Parathyroid adenoma (tissue), 2 donors: ENCODE measurements around the gene LBP.

ENCODE experiments used
- H2AFZ ChIP-seq: fragments of 300-600 bp; sonication (generic); one replicate; pipeline ENCODE4 v1.7.0; 2017; ENCODE audit warnings: antibody characterized with exemption, mild to moderate bottlenecking
- H3K27ac ChIP-seq: fragments of 300-600 bp; sonication (generic); one replicate; pipeline ENCODE4 v1.7.0; 2017
- H3K27me3 ChIP-seq: fragments of 300-600 bp; sonication (generic); one replicate; pipeline ENCODE4 v1.7.0; 2017; ENCODE audit warnings: low read length; ENCODE audit not compliant: control insufficient read depth, insufficient read depth
- H3K36me3 ChIP-seq: fragments of 300-600 bp; sonication (generic); one replicate; pipeline ENCODE4 v1.7.0; 2017; ENCODE audit warnings: low read length; ENCODE audit not compliant: control insufficient read depth, insufficient read depth
- H3K4me1 ChIP-seq: fragments of 300-600 bp; sonication (generic); one replicate; pipeline ENCODE4 v1.7.0; 2017; ENCODE audit warnings: control low read depth
- H3K4me2 ChIP-seq: fragments of 300-600 bp; sonication (generic); one replicate; pipeline ENCODE4 v1.7.0; 2017; ENCODE audit warnings: low read length
- H3K4me3 ChIP-seq: fragments of 300-600 bp; sonication (generic); one replicate; pipeline ENCODE4 v1.7.0; 2017; ENCODE audit warnings: low read depth, low read length
- H3K79me2 ChIP-seq: fragments of 300-600 bp; sonication (generic); one replicate; pipeline ENCODE4 v1.7.0; 2017; ENCODE audit warnings: control low read depth
- H3K9ac ChIP-seq: fragments of 300-600 bp; sonication (generic); one replicate; pipeline ENCODE4 v1.7.0; 2017; ENCODE audit warnings: mild to moderate bottlenecking
- H3K9me3 ChIP-seq: fragments of 300-600 bp; sonication (generic); one replicate; pipeline ENCODE4 v1.7.0; 2017; ENCODE audit warnings: low read length; ENCODE audit not compliant: control insufficient read depth
- CTCF ChIP-seq: fragments of 300-600 bp; sonication (generic); IDR thresholded peaks from one replicate; pipeline ENCODE4 v1.7.0; 2017; ENCODE audit warnings: antibody characterized with exemption, mild to moderate bottlenecking
- donor health status: primary hyperparathyroidism.

Gene LBP

GRCh38 chr20:38346741-38347140, 459 bp downstream of the LBP start:
- Histone ChIP-seq H3K4me3 (no peak overlapping the region), H3K27me3 (no peaks in the 10 kb centered on the region), H3K79me2 (no peaks in the 10 kb centered on the region)

GRCh38 chr20:38349856-38350255, 3.6 kb downstream of the LBP start:
- TF ChIP-seq CTCF = no peak
- no peaks in the 10 kb centered on the region for H3K36me3 ChIP-seq
- H3K4me2 ChIP-seq = no peak overlapping the region
- no peaks in the 10 kb centered on the region for H3K9me3 ChIP-seq
- H3K27me3 ChIP-seq = no peaks in the 10 kb centered on the region
- H3K4me3 ChIP-seq = no peak overlapping the region
- no peaks in the 10 kb centered on the region for H3K4me1 ChIP-seq
- H3K27ac ChIP-seq = no peak overlapping the region
- no peak overlapping the region for H2AFZ ChIP-seq
- H3K79me2 ChIP-seq = no peaks in the 10 kb centered on the region
- no peak overlapping the region for H3K9ac ChIP-seq

More at GRCh38 chr20:38346741-38347140, 459 bp downstream of the LBP start:
- Histone ChIP-seq H3K4me1 (no peaks in the 10 kb centered on the region), H3K36me3 (no peaks in the 10 kb centered on the region), H3K9ac (no peak overlapping the region), H3K27ac (no peak overlapping the region), H3K4me2 (no peak overlapping the region), H2AFZ (no peak overlapping the region), H3K9me3 (no peaks in the 10 kb centered on the region)
- no peak for TF ChIP-seq CTCF

- no peaks in the 10 kb centered on the region for H3K79me2 ChIP-seq
- no peaks in the 10 kb centered on the region for H3K27me3 ChIP-seq
- H3K36me3 ChIP-seq = no peaks in the 10 kb centered on the region
- no peak overlapping the region for H3K4me2 ChIP-seq
- no peak overlapping the region for H3K9ac ChIP-seq
- no peaks in the 10 kb centered on the region for H3K9me3 ChIP-seq
- no peaks in the 10 kb centered on the region for H3K4me1 ChIP-seq
- no peak overlapping the region for H3K4me3 ChIP-seq
- no peak for TF ChIP-seq CTCF
- H2AFZ ChIP-seq = no peak overlapping the region
- H3K27ac ChIP-seq = no peak overlapping the region
Measured at GRCh38 chr20:38350879-38351775, 4.8 kb downstream of the LBP start.

- no peaks in the 10 kb centered on the region for H3K27me3 ChIP-seq
- H3K79me2 ChIP-seq = no peaks in the 10 kb centered on the region
- no peak for TF ChIP-seq CTCF
- no peak overlapping the region for H3K4me3 ChIP-seq
- no peak overlapping the region for H2AFZ ChIP-seq
- no peak overlapping the region for H3K27ac ChIP-seq
- no peaks in the 10 kb centered on the region for H3K9me3 ChIP-seq
- H3K9ac ChIP-seq = no peak overlapping the region
- no peaks in the 10 kb centered on the region for H3K4me1 ChIP-seq
- no peak overlapping the region for H3K4me2 ChIP-seq
- H3K36me3 ChIP-seq = no peaks in the 10 kb centered on the region
Measured at GRCh38 chr20:38353316-38353715, 7.0 kb downstream of the LBP start.

GRCh38 chr20:38354227-38354626, 7.9 kb downstream of the LBP start:
- H3K9ac ChIP-seq = no peak overlapping the region
- H3K4me2 ChIP-seq = no peak overlapping the region
- H2AFZ ChIP-seq = no peak overlapping the region
- no peaks in the 10 kb centered on the region for H3K4me1 ChIP-seq
- no peaks in the 10 kb centered on the region for H3K9me3 ChIP-seq
- no peaks in the 10 kb centered on the region for H3K79me2 ChIP-seq
- H3K4me3 ChIP-seq = no peak overlapping the region
- H3K27ac ChIP-seq = no peak overlapping the region
- no peaks in the 10 kb centered on the region for H3K27me3 ChIP-seq
- TF ChIP-seq CTCF = no peak
- no peaks in the 10 kb centered on the region for H3K36me3 ChIP-seq
